HUES6 (cell line): ENCODE results near the gene EXOC3L2.
"Not testable (repeated sequence)": the region's sequence is repeated elsewhere in the genome, so short reads cannot be mapped to it uniquely, and the experiment has no call there.

Experiments
- H3K27ac ChIP-seq: 2 replicates; pipeline ENCODE4 v1.7.0; 2013; ENCODE audit warnings: low read depth, mild to moderate bottlenecking, low read length, inconsistent platforms
- H3K27me3 ChIP-seq: 2 replicates; pipeline ENCODE4 v1.6.1; 2013; ENCODE audit warnings: low read length; ENCODE audit not compliant: control insufficient read depth, insufficient read depth
- H3K36me3 ChIP-seq: 2 replicates; pipeline ENCODE4 v1.6.1; 2013; ENCODE audit warnings: low read length; ENCODE audit not compliant: control insufficient read depth, insufficient read depth
- H3K4me1 ChIP-seq: 2 replicates; pipeline ENCODE4 v1.6.1; 2013; ENCODE audit warnings: low read length; ENCODE audit not compliant: control insufficient read depth, insufficient read depth
- H3K4me3 ChIP-seq: 2 replicates; pipeline ENCODE4 v1.5.1; 2013; ENCODE audit warnings: low read depth, low read length
- H3K9ac ChIP-seq: one replicate; pipeline ENCODE4 v1.6.1; 2013; ENCODE audit warnings: mild to moderate bottlenecking, low read length
- H3K9me3 ChIP-seq: 2 replicates; pipeline ENCODE4 v1.6.1; 2013; ENCODE audit warnings: low read depth, low read length; ENCODE audit not compliant: control insufficient read depth, insufficient read depth

EXOC3L2 gene

DNA sequence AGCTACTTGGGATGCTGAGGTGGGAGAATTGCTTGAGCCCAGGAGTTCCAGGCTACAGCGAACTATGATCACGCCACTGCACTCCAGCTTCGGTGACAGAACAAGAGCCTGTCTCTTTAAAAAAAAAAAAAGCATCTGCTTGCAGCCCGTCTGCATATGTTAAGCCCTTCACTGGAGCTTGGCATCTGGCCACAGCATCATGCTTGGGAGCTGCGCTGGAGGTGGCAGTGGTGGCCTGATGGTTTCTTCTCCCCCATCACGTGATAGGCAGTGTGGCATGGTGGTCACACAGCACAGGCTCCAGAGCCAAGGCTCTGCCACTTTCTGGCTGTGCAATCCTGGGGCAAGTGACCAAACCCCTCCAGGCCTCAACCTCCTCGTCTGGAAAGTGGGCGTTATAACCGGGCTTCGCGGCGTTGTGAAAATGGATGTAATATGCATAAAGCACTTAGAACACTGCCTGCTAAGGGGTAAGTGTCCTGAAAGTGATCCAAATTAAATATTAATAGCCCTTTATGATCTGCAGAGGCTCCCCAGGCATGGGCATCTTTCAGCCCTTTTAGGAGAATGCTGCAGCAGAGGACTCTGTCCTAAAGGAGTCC, 30.3 kb upstream of the EXOC3L2 start:
- H3K27me3 ChIP-seq, result no peaks in the 10 kb centered on the region
- no peaks in the 10 kb centered on the region for H3K4me1 ChIP-seq
- no peaks in the 10 kb centered on the region for H3K9me3 ChIP-seq
- no peak overlapping the region for H3K4me3 ChIP-seq
- H3K36me3 ChIP-seq, result peaks cover 72% of the 10 kb centered on the region
- H3K27ac ChIP-seq, result no peak overlapping the region
- no peak overlapping the region for H3K9ac ChIP-seq

DNA sequence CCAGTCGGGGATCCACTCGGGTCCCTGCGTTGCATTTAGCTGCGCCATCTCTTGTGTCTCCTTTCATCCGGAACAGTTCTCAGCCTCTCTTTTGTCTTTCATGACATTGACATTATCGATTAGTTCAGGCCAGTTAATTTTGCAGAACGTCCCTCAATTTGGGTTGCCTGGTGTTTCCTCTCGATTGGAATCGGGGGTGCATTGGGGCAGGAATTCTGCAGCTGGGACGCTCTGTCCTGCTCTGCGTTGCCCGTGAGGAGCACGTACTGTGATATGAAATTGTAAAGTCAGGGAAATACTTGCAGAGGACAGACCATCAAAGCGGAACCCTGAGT, 28.3 kb upstream of the EXOC3L2 start:
- Histone ChIP-seq H3K9me3 (no peaks in the 10 kb centered on the region), H3K27ac (no peak overlapping the region), H3K27me3 (no peaks in the 10 kb centered on the region), H3K9ac (no peak overlapping the region), H3K36me3 (peaks cover 64% of the 10 kb centered on the region), H3K4me1 (no peaks in the 10 kb centered on the region), H3K4me3 (no peak overlapping the region)

GRCh38 chr19:45271735-45272108, 26.5 kb upstream of the EXOC3L2 start:
- Histone ChIP-seq H3K4me3 (no peak overlapping the region), H3K9me3 (no peaks in the 10 kb centered on the region), H3K4me1 (no peaks in the 10 kb centered on the region), H3K36me3 (peaks cover 60% of the 10 kb centered on the region), H3K9ac (no peak overlapping the region), H3K27ac (no peak overlapping the region), H3K27me3 (no peaks in the 10 kb centered on the region)

- Histone ChIP-seq H3K36me3 (peaks cover 62% of the 10 kb centered on the region), H3K4me1 (no peaks in the 10 kb centered on the region), H3K27ac (no peak overlapping the region), H3K9ac (no peak overlapping the region), H3K27me3 (no peaks in the 10 kb centered on the region), H3K9me3 (no peaks in the 10 kb centered on the region), H3K4me3 (no peak overlapping the region)
Observed at GRCh38 chr19:45271098-45271734, 26.0 kb upstream of the EXOC3L2 start.

- not testable (repeated sequence) for H3K9ac ChIP-seq, H3K27ac ChIP-seq, H3K27me3 ChIP-seq, H3K9me3 ChIP-seq, H3K4me3 ChIP-seq, H3K4me1 ChIP-seq
- H3K36me3 ChIP-seq, result peaks cover 63% of the 10 kb centered on the region
Observed at GRCh38 chr19:45269939-45270338, 24.7 kb upstream of the EXOC3L2 start.

DNA sequence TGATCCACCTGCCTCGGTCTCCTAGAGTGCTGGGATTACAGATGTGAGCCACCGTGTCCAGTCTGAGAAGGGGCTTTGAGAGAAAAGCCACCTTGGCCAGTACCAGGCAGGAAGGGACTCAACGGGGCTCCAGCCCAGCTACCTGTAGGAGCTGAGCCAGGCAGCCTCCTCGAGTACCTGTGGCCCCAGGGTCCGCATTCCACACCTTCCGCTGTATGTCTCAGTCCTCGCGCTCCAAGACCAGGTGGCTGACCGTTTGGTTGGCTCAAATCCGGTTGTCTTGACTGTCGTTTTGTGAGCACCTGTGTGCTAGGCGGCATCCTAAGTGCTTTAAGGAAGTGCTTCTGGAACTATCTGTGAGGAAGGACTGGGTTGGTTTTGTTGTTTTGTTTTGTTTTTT, 22.1 kb upstream of the EXOC3L2 start:
- no peaks in the 10 kb centered on the region for H3K4me1 ChIP-seq
- peaks cover 47% of the 10 kb centered on the region for H3K36me3 ChIP-seq

GRCh38 chr19:45265375-45265774, 20.2 kb upstream of the EXOC3L2 start:
- H3K4me1 ChIP-seq, result no peaks in the 10 kb centered on the region
- H3K27ac ChIP-seq, result no peak overlapping the region
- no peaks in the 10 kb centered on the region for H3K9me3 ChIP-seq
- peaks cover 36% of the 10 kb centered on the region for H3K36me3 ChIP-seq
- no peaks in the 10 kb centered on the region for H3K27me3 ChIP-seq
- no peak overlapping the region for H3K4me3 ChIP-seq
- no peak overlapping the region for H3K9ac ChIP-seq

More for the DNA sequence above, 22.1 kb upstream of the EXOC3L2 start:
- no peaks in the 10 kb centered on the region for H3K27me3 ChIP-seq
- H3K9ac ChIP-seq, result no peak overlapping the region
- no peaks in the 10 kb centered on the region for H3K9me3 ChIP-seq
- no peak overlapping the region for H3K27ac ChIP-seq
- no peak overlapping the region for H3K4me3 ChIP-seq

- H3K9ac ChIP-seq, result no peak overlapping the region
- no peak overlapping the region for H3K27ac ChIP-seq
- H3K4me1 ChIP-seq, result no peaks in the 10 kb centered on the region
- no peaks in the 10 kb centered on the region for H3K27me3 ChIP-seq
- peaks cover 31% of the 10 kb centered on the region for H3K36me3 ChIP-seq
- no peak overlapping the region for H3K4me3 ChIP-seq
- no peaks in the 10 kb centered on the region for H3K9me3 ChIP-seq
Observed at GRCh38 chr19:45264781-45265317, 19.6 kb upstream of the EXOC3L2 start.

GRCh38 chr19:45263013-45263412, 17.8 kb upstream of the EXOC3L2 start:
- Histone ChIP-seq H3K27me3 (no peaks in the 10 kb centered on the region), H3K4me1 (no peaks in the 10 kb centered on the region), H3K9me3 (no peaks in the 10 kb centered on the region), H3K36me3 (peaks cover 27% of the 10 kb centered on the region), H3K4me3 (no peak overlapping the region), H3K27ac (no peak overlapping the region), H3K9ac (no peak overlapping the region)

DNA sequence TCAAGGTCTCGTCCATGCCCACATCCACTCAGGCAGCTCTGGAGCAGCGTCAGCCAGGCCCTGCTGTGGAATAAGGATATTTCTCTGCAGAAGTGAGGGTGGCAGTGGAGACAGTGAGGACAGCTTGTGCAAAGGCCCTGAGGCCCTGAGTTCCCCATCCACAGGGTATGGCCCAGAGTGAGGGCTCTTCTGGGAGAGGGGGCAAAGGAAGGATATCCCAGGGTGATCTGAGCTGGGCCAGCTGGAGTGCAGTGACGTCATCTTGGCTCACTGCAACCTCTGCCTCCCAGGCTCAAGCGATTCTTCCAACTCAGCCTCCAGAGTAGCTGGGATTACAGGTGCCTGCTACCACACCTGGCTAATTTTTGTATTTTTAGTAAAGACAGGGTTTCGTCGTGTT, 17.4 kb upstream of the EXOC3L2 start:
- Histone ChIP-seq H3K9ac (no peak overlapping the region), H3K4me3 (no peak overlapping the region), H3K4me1 (no peaks in the 10 kb centered on the region)

GRCh38 chr19:45258862-45259261, 13.7 kb upstream of the EXOC3L2 start:
- Histone ChIP-seq H3K4me1 (no peaks in the 10 kb centered on the region), H3K27ac (no peak overlapping the region), H3K36me3 (peaks cover 12% of the 10 kb centered on the region), H3K4me3 (no peak overlapping the region), H3K9me3 (no peaks in the 10 kb centered on the region), H3K27me3 (no peaks in the 10 kb centered on the region), H3K9ac (no peak overlapping the region)

More for the DNA sequence above, 17.4 kb upstream of the EXOC3L2 start:
- Histone ChIP-seq H3K36me3 (peaks cover 25% of the 10 kb centered on the region), H3K27me3 (no peaks in the 10 kb centered on the region), H3K27ac (no peak overlapping the region), H3K9me3 (no peaks in the 10 kb centered on the region)
